Measurements from ENCODE around the gene CDH23. TPM values are rescaled to one million over a fixed set of nuclear protein-coding genes. Genes with fewer than 3 reads are reported as not detected.

CDH23 gene
- total RNA-seq, 4 donors from 2014 or later, result 0.72 to 4.1 (median 2.2) TPM

GRCh38 chr10:71550628-71551027, 153.9 kb downstream of the CDH23 start:
- no peak for DNase-seq (ENCODE audit: low spot score in 2 of 2)
- WGBS, result 77% methylated on average over 7 of the region's 7 CpGs
- TF ChIP-seq POLR2A (IDR thresholded peaks at IDR 0.05) (no peak), POLR2AphosphoS5 (IDR thresholded peaks at IDR 0.05) (no peak), CTCF (IDR thresholded peaks at IDR 0.05) (no peak), EP300 (IDR thresholded peaks at IDR 0.05) (no peak)
- H3K9me3 ChIP-seq, result no peaks in the 10 kb centered on the region
- H3K27ac ChIP-seq, result no peak overlapping the region
- H3K4me1 ChIP-seq, result no peaks in the 10 kb centered on the region
- H3K36me3 ChIP-seq, result no peaks in the 10 kb centered on the region
- no peaks in the 10 kb centered on the region for H3K27me3 ChIP-seq
- H3K4me3 ChIP-seq, result no peak overlapping the region

DNA sequence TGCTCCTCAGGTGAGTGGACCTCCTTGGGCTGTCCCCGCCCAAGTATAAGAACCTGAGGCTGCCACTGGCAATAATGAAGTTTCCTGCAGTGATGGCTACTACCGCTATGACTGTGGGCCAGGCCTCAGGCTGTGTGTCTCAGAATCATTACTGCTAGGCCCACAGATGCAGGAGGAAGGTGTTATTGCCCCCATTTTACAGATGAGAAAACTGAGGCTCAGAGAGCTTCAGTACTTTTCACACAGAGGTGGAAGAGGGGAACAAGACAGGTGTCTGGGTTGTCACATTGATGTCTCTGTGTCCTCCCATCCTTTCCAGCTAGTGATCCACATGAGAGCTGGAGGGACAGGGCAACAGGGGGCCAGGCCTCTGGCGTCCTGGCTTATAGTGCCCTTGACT, 155.2 kb downstream of the CDH23 start:
- Histone ChIP-seq H3K27ac (no peak overlapping the region), H3K4me1 (no peaks in the 10 kb centered on the region), H3K9me3 (no peaks in the 10 kb centered on the region), H3K27me3 (no peaks in the 10 kb centered on the region), H3K4me3 (no peak overlapping the region), H3K36me3 (no peaks in the 10 kb centered on the region)
- 100% methylated on average over 2 of the region's 3 CpGs for WGBS
- no peak for TF ChIP-seq EP300 (IDR thresholded peaks at IDR 0.05)
- TF ChIP-seq POLR2A (IDR thresholded peaks at IDR 0.05), result no peak
- no peak for TF ChIP-seq POLR2AphosphoS5 (IDR thresholded peaks at IDR 0.05)
- TF ChIP-seq CTCF (IDR thresholded peaks at IDR 0.05), result no peak
- no peak for DNase-seq (ENCODE audit: low spot score in 2 of 2)

DNA sequence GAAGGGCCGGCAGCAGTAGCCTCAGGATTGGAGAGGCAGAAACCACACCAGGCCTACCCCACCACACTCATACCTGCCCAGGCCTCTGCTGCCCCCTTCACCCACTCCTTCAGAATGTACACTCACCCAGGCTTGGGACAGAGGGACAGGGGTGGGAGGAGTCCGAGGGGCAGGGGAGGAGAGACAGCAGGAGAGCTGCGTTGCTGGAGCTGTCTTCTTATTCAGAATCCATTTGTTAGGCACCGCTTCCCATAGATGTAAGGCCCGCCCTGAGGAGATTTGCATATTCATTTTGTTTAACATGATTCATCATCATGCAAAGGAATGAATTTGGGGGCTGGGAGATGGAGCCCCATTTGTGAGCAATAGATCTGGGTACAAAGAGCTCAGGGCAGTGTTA, 156.7 kb downstream of the CDH23 start:
- Histone ChIP-seq H3K27me3 (no peaks in the 10 kb centered on the region), H3K9me3 (no peaks in the 10 kb centered on the region), H3K4me3 (no peak overlapping the region), H3K4me1 (no peaks in the 10 kb centered on the region), H3K27ac (no peak overlapping the region), H3K36me3 (no peaks in the 10 kb centered on the region)
- TF ChIP-seq EP300 (IDR thresholded peaks at IDR 0.05), result no peak
- TF ChIP-seq POLR2A (IDR thresholded peaks at IDR 0.05), result no peak
- no peak for TF ChIP-seq CTCF (IDR thresholded peaks at IDR 0.05)
- no peak for TF ChIP-seq POLR2AphosphoS5 (IDR thresholded peaks at IDR 0.05)
- WGBS, result 76% methylated on average over 4 of the region's 5 CpGs
- DNase-seq (ENCODE audit: low spot score in 2 of 2), result no peak

DNA sequence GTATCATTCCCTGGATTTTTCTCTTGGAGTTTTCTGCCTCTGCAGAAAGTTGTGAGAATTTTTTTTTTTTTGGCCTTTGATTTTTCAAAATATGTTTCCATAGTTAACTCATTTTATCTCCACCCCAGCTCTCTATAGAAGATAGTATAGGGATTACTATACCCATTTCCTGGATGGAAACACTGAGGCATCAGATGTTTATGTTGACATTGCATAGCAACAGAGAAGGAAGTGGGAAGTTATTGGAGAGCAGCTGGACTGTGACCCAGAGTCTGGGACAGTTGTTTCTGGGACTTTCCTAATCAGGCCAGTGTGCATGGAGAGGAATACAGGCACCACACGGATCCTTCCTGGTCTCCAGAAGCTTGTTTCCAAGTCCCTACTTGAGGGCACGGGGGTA, 158.0 kb downstream of the CDH23 start:
- Histone ChIP-seq H3K4me1 (no peaks in the 10 kb centered on the region), H3K9me3 (no peaks in the 10 kb centered on the region), H3K4me3 (no peak overlapping the region), H3K27ac (no peak overlapping the region), H3K36me3 (no peaks in the 10 kb centered on the region), H3K27me3 (no peaks in the 10 kb centered on the region)
- TF ChIP-seq EP300 (IDR thresholded peaks at IDR 0.05), result no peak
- TF ChIP-seq POLR2A (IDR thresholded peaks at IDR 0.05), result no peak
- no peak for TF ChIP-seq POLR2AphosphoS5 (IDR thresholded peaks at IDR 0.05)
- TF ChIP-seq CTCF (IDR thresholded peaks at IDR 0.05), result no peak
- WGBS, result 48% methylated on average over 2 of the region's 2 CpGs
- no peak for DNase-seq (ENCODE audit: low spot score in 2 of 2)

DNA sequence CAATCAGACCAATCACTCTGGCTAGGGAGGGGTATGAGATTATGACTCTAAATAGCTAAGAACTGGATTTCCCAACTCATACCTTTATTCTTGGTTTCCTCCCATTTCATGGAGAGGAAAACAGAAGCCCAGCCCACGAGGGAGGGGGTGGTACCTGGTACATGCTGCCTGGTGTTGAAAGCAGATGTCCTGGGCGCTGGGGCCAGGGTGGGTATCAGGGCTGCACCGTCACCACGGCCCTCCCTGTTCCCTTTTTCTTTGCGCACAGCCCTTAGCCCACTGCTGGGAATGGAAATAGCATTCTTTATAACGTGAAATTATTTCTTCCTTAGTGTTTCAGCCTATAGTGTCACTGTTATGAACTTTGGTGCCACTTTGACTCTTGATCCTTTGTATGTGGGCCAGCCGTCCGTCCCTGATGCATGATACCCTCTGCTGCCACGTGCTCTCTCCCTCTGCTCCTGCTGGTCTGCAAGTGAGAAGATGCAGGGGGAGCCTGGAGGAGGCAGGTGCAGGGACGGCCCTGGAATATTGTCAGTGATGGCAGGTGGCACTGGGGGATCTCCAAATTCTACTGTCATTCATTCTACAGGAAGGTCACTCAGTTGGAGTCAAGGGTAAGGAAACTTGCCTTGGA, 158.5 kb downstream of the CDH23 start:
- no peaks in the 10 kb centered on the region for H3K4me1 ChIP-seq
- 74% methylated on average over 10 of the region's 10 CpGs for WGBS
- no peaks in the 10 kb centered on the region for H3K9me3 ChIP-seq
- no peak for DNase-seq (ENCODE audit: low spot score in 2 of 2)
- no peak overlapping the region for H3K27ac ChIP-seq
- H3K4me3 ChIP-seq, result no peak overlapping the region
- H3K27me3 ChIP-seq, result no peaks in the 10 kb centered on the region
- H3K36me3 ChIP-seq, result no peaks in the 10 kb centered on the region
- TF ChIP-seq CTCF (IDR thresholded peaks at IDR 0.05) (no peak), POLR2A (IDR thresholded peaks at IDR 0.05) (no peak), POLR2AphosphoS5 (IDR thresholded peaks at IDR 0.05) (no peak), EP300 (IDR thresholded peaks at IDR 0.05) (no peak)

Measured in suprapubic skin (tissue), 4 donors.